H1 (cell line): Measurements from ENCODE around the gene STK31.

Experiments used
- CBX5 ChIP-seq: fragments of 300-800, 300-1000 bp; sonication (generic); IDR thresholded peaks from 2 replicates; pipeline ENCODE4 v1.7.1; 2016; ENCODE audit warnings: antibody characterized with exemption, low read length, low read depth
- CREB1 ChIP-seq: IDR thresholded peaks from 2 replicates; pipeline ENCODE4 v1.6.1; 2012; ENCODE audit warnings: inconsistent platforms
- EGR1 ChIP-seq: IDR thresholded peaks from 2 replicates; pipeline ENCODE4 v1.6.1; 2011; ENCODE audit warnings: low read depth, low read length, borderline replicate concordance
- HDAC6 ChIP-seq: IDR thresholded peaks from one replicate; pipeline ENCODE4 v1.7.1; 2012; ENCODE audit warnings: low read depth, mild to moderate bottlenecking, inconsistent platforms, low read length, moderate library complexity
- POLR2AphosphoS5 ChIP-seq: IDR thresholded peaks from 2 replicates; pipeline ENCODE4 v1.6.1; 2011; ENCODE audit warnings: low read depth, low read length
- RAD21 ChIP-seq, 2 experiments: IDR thresholded peaks in 1 of 2; conservative IDR thresholded peaks in 1 of 2; 2 replicates each; pipeline ENCODE4 v1.6.1; 2011; ENCODE audit warnings: low read depth in 2 of 2, low read length in 2 of 2, improper control_type of control experiment in 1 of 2, inconsistent platforms in 1 of 2, mild to moderate bottlenecking in 1 of 2, moderate library complexity in 1 of 2
- SIX5 ChIP-seq: IDR thresholded peaks from 2 replicates; pipeline ENCODE4 v1.6.1; 2011; ENCODE audit warnings: mild to moderate bottlenecking, low read depth, low read length
- YY1 ChIP-seq: IDR thresholded peaks from 2 replicates; pipeline ENCODE4 v1.6.1; 2011; ENCODE audit warnings: low read depth, mild to moderate bottlenecking, low read length
- TF ChIP-seq, protein P1 (sequence below), 3 experiments: IDR thresholded peaks; 1 replicate in 2 of 3; 2 replicates in 1 of 3; pipeline versions ENCODE4 v1.5.1 to v1.6.1; 2011; ENCODE audit warnings: low read length in 3 of 3, mild to moderate bottlenecking in 3 of 3, inconsistent platforms in 2 of 3, low read depth in 1 of 3, moderate library complexity in 1 of 3; ENCODE audit not compliant: insufficient read depth in 1 of 3; ENCODE audit errors: control extremely low read depth in 1 of 3

DNA sequence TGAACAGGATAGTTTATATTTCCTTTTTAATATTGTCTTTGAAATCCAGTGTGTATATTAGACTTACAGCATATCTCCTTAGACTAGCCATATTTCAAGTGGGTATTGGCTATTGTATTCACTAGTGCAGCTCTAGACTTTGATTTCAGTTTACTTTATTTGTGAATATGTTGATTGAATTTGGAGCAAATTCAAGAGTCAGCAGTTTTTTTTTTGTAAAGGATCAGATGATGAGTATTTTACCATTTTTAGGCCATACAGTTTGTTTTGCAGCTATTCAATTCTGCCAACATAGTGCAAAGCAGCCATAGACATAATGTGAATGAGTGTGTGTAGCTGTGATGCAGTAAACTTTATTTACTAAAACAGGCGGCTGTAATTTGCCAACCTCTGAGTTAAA lies 4.6 kb downstream of the STK31 start:
- TF ChIP-seq, protein P1, sequence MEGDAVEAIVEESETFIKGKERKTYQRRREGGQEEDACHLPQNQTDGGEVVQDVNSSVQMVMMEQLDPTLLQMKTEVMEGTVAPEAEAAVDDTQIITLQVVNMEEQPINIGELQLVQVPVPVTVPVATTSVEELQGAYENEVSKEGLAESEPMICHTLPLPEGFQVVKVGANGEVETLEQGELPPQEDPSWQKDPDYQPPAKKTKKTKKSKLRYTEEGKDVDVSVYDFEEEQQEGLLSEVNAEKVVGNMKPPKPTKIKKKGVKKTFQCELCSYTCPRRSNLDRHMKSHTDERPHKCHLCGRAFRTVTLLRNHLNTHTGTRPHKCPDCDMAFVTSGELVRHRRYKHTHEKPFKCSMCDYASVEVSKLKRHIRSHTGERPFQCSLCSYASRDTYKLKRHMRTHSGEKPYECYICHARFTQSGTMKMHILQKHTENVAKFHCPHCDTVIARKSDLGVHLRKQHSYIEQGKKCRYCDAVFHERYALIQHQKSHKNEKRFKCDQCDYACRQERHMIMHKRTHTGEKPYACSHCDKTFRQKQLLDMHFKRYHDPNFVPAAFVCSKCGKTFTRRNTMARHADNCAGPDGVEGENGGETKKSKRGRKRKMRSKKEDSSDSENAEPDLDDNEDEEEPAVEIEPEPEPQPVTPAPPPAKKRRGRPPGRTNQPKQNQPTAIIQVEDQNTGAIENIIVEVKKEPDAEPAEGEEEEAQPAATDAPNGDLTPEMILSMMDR (IDR thresholded peaks at IDR 0.05; ENCODE audit: control extremely low read depth in 1 of 3, insufficient read depth in 1 of 3, low read depth in 1 of 3, low read length in 3 of 3), result no peak
- TF ChIP-seq HDAC6 (no peak), CREB1 (no peak), CBX5 (no peak), SIX5 (no peak), POLR2AphosphoS5 (no peak), RAD21 (IDR thresholded peaks at IDR 0.05 in 1 of 2, conservative IDR thresholded peaks at IDR 0.05 in 1 of 2; ENCODE audit: low read depth in 2 of 2, low read length in 2 of 2) (no peak), YY1 (no peak), EGR1 (no peak)
